Stimulated activated CD8-positive, alpha-beta memory T cell treated with anti-CD3 and anti-CD28 coated beads, Interleukin-4, amount 100 ng/mL, for 1 hour (primary cell): ENCODE results near the gene RIPOR3.
"Not testable (repeated sequence)": the region's sequence is repeated elsewhere in the genome, so short reads cannot be mapped to it uniquely, and the experiment has no call there.

Source experiments
- DNase-seq, 2 donors: peaks; one replicate each; pipeline ENCODE4 v3.0.0-alpha.2; 2020; ENCODE audit warnings: low read depth in 2 of 2, low spot score in 1 of 2

Gene RIPOR3

GRCh38 chr20:50704514-50704913, 13.2 kb upstream of the RIPOR3 start:
- DNase-seq: no peak

GRCh38 chr20:50703651-50704438, 12.5 kb upstream of the RIPOR3 start:
- DNase-seq: not testable (repeated sequence)

- DNase-seq: no peak
Measured at GRCh38 chr20:50701041-50701963, 10.0 kb upstream of the RIPOR3 start.

- no peak for DNase-seq
Measured at GRCh38 chr20:50699688-50700087, 8.3 kb upstream of the RIPOR3 start.

GRCh38 chr20:50698255-50698654, 6.9 kb upstream of the RIPOR3 start:
- DNase-seq: not testable (repeated sequence)

- no peak for DNase-seq
Measured at GRCh38 chr20:50695135-50695872, 4.0 kb upstream of the RIPOR3 start.

- no peak for DNase-seq
Measured at GRCh38 chr20:50694379-50695134, 3.2 kb upstream of the RIPOR3 start.

- DNase-seq: no peak
Measured at GRCh38 chr20:50693001-50693400, 1.7 kb upstream of the RIPOR3 start.

- no peak for DNase-seq
Measured at GRCh38 chr20:50692552-50692933, 1.2 kb upstream of the RIPOR3 start.

GRCh38 chr20:50691573-50692551, 520 bp upstream of the RIPOR3 start:
- no peak for DNase-seq

GRCh38 chr20:50689864-50690649, 1.3 kb downstream of the RIPOR3 start:
- DNase-seq: no peak

- no peak for DNase-seq
Measured at GRCh38 chr20:50688256-50688975, 2.9 kb downstream of the RIPOR3 start.

- no peak for DNase-seq
Measured at GRCh38 chr20:50686821-50687220, 4.5 kb downstream of the RIPOR3 start.

- DNase-seq: no peak
Measured at GRCh38 chr20:50683570-50683969, 7.8 kb downstream of the RIPOR3 start.

- no peak for DNase-seq
Measured at GRCh38 chr20:50682947-50683530, 8.3 kb downstream of the RIPOR3 start.

- DNase-seq: no peak
Measured at GRCh38 chr20:50682065-50682464, 9.3 kb downstream of the RIPOR3 start.

GRCh38 chr20:50681359-50682064, 9.8 kb downstream of the RIPOR3 start:
- no peak for DNase-seq
